Hepatocyte (in vitro differentiated cells): Measurements from ENCODE around the gene BARX2. TPM values are rescaled to one million over a fixed set of nuclear protein-coding genes. Genes with fewer than 3 reads are reported as not detected.

ENCODE experiments used
- DNase-seq: peaks from one replicate; pipeline ENCODE4 v3.0.0-alpha.2; 2016; ENCODE audit warnings: low spot score
- H2AFZ ChIP-seq: fragments of 200-600 bp; sonication (generic); 2 replicates; pipeline ENCODE4 v1.6.0; 2016; ENCODE audit warnings: antibody characterized with exemption, mild to moderate bottlenecking
- H3K27ac ChIP-seq: fragments of 200-600 bp; sonication (generic); 2 replicates; pipeline ENCODE4 v1.5.1; 2016; ENCODE audit warnings: mild to moderate bottlenecking
- H3K27me3 ChIP-seq: fragments of 200-600 bp; sonication (generic); 2 replicates; pipeline ENCODE4 v1.6.1; 2016
- H3K36me3 ChIP-seq: fragments of 200-600 bp; sonication (generic); replicated peaks from 2 replicates; pipeline ENCODE4 v1.5.1; 2016; ENCODE audit warnings: low read depth; ENCODE audit not compliant: insufficient read depth
- H3K4me1 ChIP-seq: fragments of 200-600 bp; sonication (generic); 2 replicates; pipeline ENCODE4 v1.5.1; 2016; ENCODE audit warnings: mild to moderate bottlenecking, moderate library complexity; ENCODE audit not compliant: insufficient read depth
- H3K4me2 ChIP-seq: fragments of 200-600 bp; sonication (generic); 2 replicates; pipeline ENCODE4 v1.6.0; 2016
- H3K4me3 ChIP-seq: fragments of 200-600 bp; sonication (generic); 2 replicates; pipeline ENCODE4 v1.5.1; 2016; ENCODE audit warnings: mild to moderate bottlenecking
- H3K79me2 ChIP-seq: fragments of 200-600 bp; sonication (generic); 2 replicates; pipeline ENCODE4 v1.6.0; 2017; ENCODE audit warnings: mild to moderate bottlenecking
- H3K9me2 ChIP-seq: fragments of 200-600 bp; sonication (generic); replicated peaks from 2 replicates; pipeline ENCODE4 v1.6.0; 2017; ENCODE audit warnings: mild to moderate bottlenecking; ENCODE audit not compliant: insufficient read depth
- H3K9me3 ChIP-seq: fragments of 200-600 bp; sonication (generic); 2 replicates; pipeline ENCODE4 v1.5.1; 2016; ENCODE audit warnings: low read depth, mild to moderate bottlenecking
- H4K20me1 ChIP-seq: fragments of 200-600 bp; sonication (generic); 2 replicates; pipeline ENCODE4 v1.6.0; 2016; ENCODE audit warnings: mild to moderate bottlenecking; ENCODE audit not compliant: insufficient read depth, poor library complexity, severe bottlenecking
- EZH2 ChIP-seq: fragments of 200-600 bp; sonication (generic); IDR thresholded peaks from 2 replicates; pipeline ENCODE4 v1.6.1; 2016; ENCODE audit warnings: antibody characterized with exemption, mild to moderate bottlenecking, borderline replicate concordance
- EZH2phosphoT487 ChIP-seq: fragments of 200-600 bp; sonication (generic); IDR thresholded peaks from one replicate; pipeline ENCODE4 v1.6.1; 2018; ENCODE audit warnings: antibody characterized with exemption, mild to moderate bottlenecking, low read depth, moderate library complexity; ENCODE audit not compliant: unreplicated experiment, severe bottlenecking
- WGBS: methylation state at CpG from one replicate; pipeline ENCODE4 v1.1.6; 2016; ENCODE audit warnings: low lambda C conversion rate; ENCODE audit errors: missing lambda C conversion rate; 5-methylcytosine and 5-hydroxymethylcytosine counted together
- polyA plus RNA-seq: library from polyadenylated mRNA; unstranded; fragments of >200 nt; fragmentation: Nextera tagmentation; extraction: Ambion mirVana; gene quantifications from 2 replicates; pipeline ENCODE4 v1.2.1, GENCODE V29; 2016
- total RNA-seq: library from RNA; depleted of rRNA; stranded (reverse); fragments of >200 nt; gene quantifications from 2 replicates; pipeline ENCODE4 v1.2.3, GENCODE V29; 2014
- TF ChIP-seq, protein P1 (sequence below): fragments of 200-600 bp; sonication (generic); IDR thresholded peaks from 2 replicates; pipeline ENCODE4 v1.5.1; 2016; ENCODE audit warnings: antibody characterized with exemption, mild to moderate bottlenecking; ENCODE audit not compliant: poor library complexity

BARX2 gene
- total and polyA plus RNA-seq, 2 experiments from 2014 or later: 0.10 to 0.77 TPM

DNA sequence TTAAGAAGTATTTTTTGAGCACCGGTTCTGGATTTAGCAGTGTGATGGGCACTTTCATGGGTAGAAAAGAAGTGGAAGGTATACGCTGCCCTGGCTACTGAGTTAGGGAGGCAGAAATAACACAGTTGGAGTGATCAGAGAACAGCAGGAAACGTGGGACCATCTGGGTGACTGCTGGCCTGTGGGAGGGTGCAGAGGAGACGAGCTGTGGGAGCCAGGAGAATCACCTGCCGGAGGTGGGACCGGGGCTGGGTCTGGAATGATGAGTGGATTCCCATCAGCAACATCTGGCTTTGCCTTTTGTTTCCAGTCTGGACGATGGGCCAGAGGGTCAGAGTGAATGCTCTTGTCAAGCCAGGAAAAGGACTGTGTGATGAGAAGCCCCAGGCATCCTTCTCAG lies 66.5 kb downstream of the BARX2 start:
- no peaks in the 10 kb centered on the region for H3K9me2 ChIP-seq
- 88% methylated on average over 7 of the region's 7 CpGs for WGBS
- no peak overlapping the region for H3K4me2 ChIP-seq
- H3K9me3 ChIP-seq: no peaks in the 10 kb centered on the region
- H3K4me1 ChIP-seq: no peaks in the 10 kb centered on the region
- H4K20me1 ChIP-seq: no peaks in the 10 kb centered on the region
- DNase-seq: no peak
- TF ChIP-seq EZH2phosphoT487 (no peak), EZH2 (no peak)
- TF ChIP-seq, protein P1, sequence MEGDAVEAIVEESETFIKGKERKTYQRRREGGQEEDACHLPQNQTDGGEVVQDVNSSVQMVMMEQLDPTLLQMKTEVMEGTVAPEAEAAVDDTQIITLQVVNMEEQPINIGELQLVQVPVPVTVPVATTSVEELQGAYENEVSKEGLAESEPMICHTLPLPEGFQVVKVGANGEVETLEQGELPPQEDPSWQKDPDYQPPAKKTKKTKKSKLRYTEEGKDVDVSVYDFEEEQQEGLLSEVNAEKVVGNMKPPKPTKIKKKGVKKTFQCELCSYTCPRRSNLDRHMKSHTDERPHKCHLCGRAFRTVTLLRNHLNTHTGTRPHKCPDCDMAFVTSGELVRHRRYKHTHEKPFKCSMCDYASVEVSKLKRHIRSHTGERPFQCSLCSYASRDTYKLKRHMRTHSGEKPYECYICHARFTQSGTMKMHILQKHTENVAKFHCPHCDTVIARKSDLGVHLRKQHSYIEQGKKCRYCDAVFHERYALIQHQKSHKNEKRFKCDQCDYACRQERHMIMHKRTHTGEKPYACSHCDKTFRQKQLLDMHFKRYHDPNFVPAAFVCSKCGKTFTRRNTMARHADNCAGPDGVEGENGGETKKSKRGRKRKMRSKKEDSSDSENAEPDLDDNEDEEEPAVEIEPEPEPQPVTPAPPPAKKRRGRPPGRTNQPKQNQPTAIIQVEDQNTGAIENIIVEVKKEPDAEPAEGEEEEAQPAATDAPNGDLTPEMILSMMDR: no peak
- no peaks in the 10 kb centered on the region for H3K79me2 ChIP-seq
- no peak overlapping the region for H2AFZ ChIP-seq
- H3K4me3 ChIP-seq: no peak overlapping the region
- no peaks in the 10 kb centered on the region for H3K27me3 ChIP-seq
- H3K36me3 ChIP-seq: no peaks in the 10 kb centered on the region
- no peak overlapping the region for H3K27ac ChIP-seq

DNA sequence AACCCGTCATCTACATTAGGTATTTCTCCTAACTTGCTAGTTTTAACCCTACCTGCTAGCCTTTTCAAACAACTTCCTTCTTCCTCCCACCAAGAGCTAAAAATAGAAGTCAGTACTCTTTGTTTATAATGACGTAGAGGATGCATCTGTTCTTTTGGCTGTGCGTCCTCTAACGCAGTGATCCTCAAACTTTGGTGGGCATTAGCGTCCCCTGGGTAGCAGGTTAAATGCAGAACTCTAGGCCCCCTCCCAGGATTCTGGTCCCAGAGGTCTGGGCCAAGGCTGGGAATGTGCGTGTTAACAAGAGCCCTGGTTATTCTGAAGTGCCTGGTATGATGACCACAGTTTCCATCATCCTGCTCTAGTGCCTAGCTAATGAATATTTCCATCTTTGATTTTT lies 67.6 kb downstream of the BARX2 start:
- no peaks in the 10 kb centered on the region for H4K20me1 ChIP-seq
- H3K27ac ChIP-seq: no peak overlapping the region
- no peaks in the 10 kb centered on the region for H3K4me1 ChIP-seq
- no peaks in the 10 kb centered on the region for H3K9me2 ChIP-seq
- H3K9me3 ChIP-seq: no peaks in the 10 kb centered on the region
- no peaks in the 10 kb centered on the region for H3K36me3 ChIP-seq
- DNase-seq: no peak
- no peak overlapping the region for H3K4me3 ChIP-seq
- no peaks in the 10 kb centered on the region for H3K79me2 ChIP-seq
- no peak overlapping the region for H3K4me2 ChIP-seq
- no peak for TF ChIP-seq EZH2
- TF ChIP-seq EZH2phosphoT487: no peak
- TF ChIP-seq, protein P1: no peak
- H2AFZ ChIP-seq: no peak overlapping the region
- WGBS: 91% methylated on average over 6 of the region's 6 CpGs
- H3K27me3 ChIP-seq: no peaks in the 10 kb centered on the region

DNA sequence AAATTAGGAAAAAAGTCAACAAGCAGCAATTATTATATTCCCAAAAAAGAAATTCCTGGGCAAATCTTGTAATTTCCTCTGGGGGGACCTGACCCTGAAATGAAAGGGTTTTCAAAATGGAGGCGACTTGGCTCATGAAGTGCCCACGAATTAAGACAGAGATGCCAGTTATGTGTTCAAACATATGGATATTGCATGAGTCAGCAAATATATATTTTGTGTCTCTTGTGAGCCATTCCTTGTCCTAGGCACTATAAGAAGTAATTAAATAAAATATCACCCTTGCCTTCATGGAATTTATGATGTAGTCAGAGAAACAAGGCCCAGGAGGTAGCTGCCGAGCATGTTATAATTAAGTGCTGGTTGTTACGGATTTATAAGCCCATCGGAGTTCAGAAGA lies 68.6 kb downstream of the BARX2 start:
- Histone ChIP-seq H3K9me2 (no peaks in the 10 kb centered on the region), H3K79me2 (no peaks in the 10 kb centered on the region), H3K9me3 (no peaks in the 10 kb centered on the region), H3K36me3 (no peaks in the 10 kb centered on the region), H3K4me2 (no peak overlapping the region), H2AFZ (no peak overlapping the region), H3K27me3 (no peaks in the 10 kb centered on the region), H4K20me1 (no peaks in the 10 kb centered on the region), H3K4me1 (no peaks in the 10 kb centered on the region), H3K27ac (no peak overlapping the region), H3K4me3 (no peak overlapping the region)
- DNase-seq: no peak
- TF ChIP-seq EZH2phosphoT487: no peak
- TF ChIP-seq EZH2: no peak
- TF ChIP-seq, protein P1: no peak
- 88% methylated on average over 5 of the region's 5 CpGs for WGBS

DNA sequence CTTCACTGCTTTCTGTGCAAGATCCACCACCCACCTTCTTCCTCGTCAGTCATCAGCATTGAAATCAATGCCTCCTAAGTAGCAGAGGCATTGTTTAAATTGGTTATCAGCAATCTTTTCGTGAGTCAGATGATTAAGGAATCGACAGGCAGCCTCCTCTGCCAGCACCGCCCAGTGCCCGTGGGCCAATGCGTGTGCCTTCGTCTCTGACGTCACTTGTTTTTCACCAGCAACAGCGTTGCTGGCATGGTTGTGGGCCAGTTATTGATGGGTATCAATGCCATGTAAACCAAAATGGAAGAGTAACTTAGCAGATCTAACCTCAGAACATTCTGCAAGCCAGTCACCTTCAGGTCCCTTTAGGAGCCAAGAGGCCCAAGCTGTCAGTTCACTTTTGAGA lies 69.6 kb downstream of the BARX2 start:
- Histone ChIP-seq H3K4me1 (no peaks in the 10 kb centered on the region), H3K4me3 (no peak overlapping the region), H3K36me3 (no peaks in the 10 kb centered on the region), H3K9me3 (no peaks in the 10 kb centered on the region), H2AFZ (no peak overlapping the region), H3K27ac (no peak overlapping the region), H3K79me2 (no peaks in the 10 kb centered on the region), H4K20me1 (no peaks in the 10 kb centered on the region), H3K4me2 (no peak overlapping the region), H3K9me2 (no peaks in the 10 kb centered on the region), H3K27me3 (no peaks in the 10 kb centered on the region)
- TF ChIP-seq EZH2 (no peak), EZH2phosphoT487 (no peak)
- TF ChIP-seq, protein P1: no peak
- DNase-seq: no peak
- WGBS: 84% methylated on average over 9 of the region's 9 CpGs
